Effector memory CD4-positive, alpha-beta T cell (primary cell): ENCODE results near the gene CYP26B1.

ENCODE experiments used
- DNase-seq, 3 donors: peaks; one replicate each; pipeline ENCODE4 v3.0.0-alpha.2; 2020
- H3K27ac ChIP-seq: 2 replicates; pipeline ENCODE4 v1.7.0; 2013; ENCODE audit warnings: mild to moderate bottlenecking, low read length, moderate library complexity; ENCODE audit not compliant: insufficient read depth, poor library complexity, severe bottlenecking
- H3K27me3 ChIP-seq: replicated peaks from 2 replicates; pipeline ENCODE4 v1.7.0; 2013; ENCODE audit warnings: mild to moderate bottlenecking, low read length; ENCODE audit not compliant: insufficient read depth, control insufficient read depth, poor library complexity, severe bottlenecking
- H3K36me3 ChIP-seq: 2 replicates; pipeline ENCODE4 v1.7.0; 2013; ENCODE audit warnings: mild to moderate bottlenecking, low read length, moderate library complexity; ENCODE audit not compliant: control insufficient read depth, insufficient read depth
- H3K4me1 ChIP-seq: 2 replicates; pipeline ENCODE4 v1.7.0; 2013; ENCODE audit warnings: low read length, mild to moderate bottlenecking; ENCODE audit not compliant: control insufficient read depth, insufficient read depth, poor library complexity, severe bottlenecking
- H3K4me3 ChIP-seq: 2 replicates; pipeline ENCODE4 v1.7.0; 2013; ENCODE audit warnings: low read length, low read depth, mild to moderate bottlenecking; ENCODE audit not compliant: insufficient read depth, poor library complexity, severe bottlenecking
- H3K9me3 ChIP-seq: 2 replicates; pipeline ENCODE4 v1.7.0; 2013; ENCODE audit warnings: mild to moderate bottlenecking, low read length, moderate library complexity; ENCODE audit not compliant: control insufficient read depth

Gene CYP26B1

GRCh38 chr2:72085036-72085435 is 62.6 kb downstream of the CYP26B1 start:
- Histone ChIP-seq H3K27ac (no peak overlapping the region), H3K36me3 (no peaks in the 10 kb centered on the region), H3K9me3 (no peaks in the 10 kb centered on the region), H3K4me3 (no peak overlapping the region), H3K27me3 (no peaks in the 10 kb centered on the region), H3K4me1 (no peaks in the 10 kb centered on the region)
- DNase-seq, result no peak

- Histone ChIP-seq H3K9me3 (no peaks in the 10 kb centered on the region), H3K4me1 (no peaks in the 10 kb centered on the region), H3K36me3 (no peaks in the 10 kb centered on the region), H3K27ac (no peak overlapping the region), H3K27me3 (no peaks in the 10 kb centered on the region), H3K4me3 (no peak overlapping the region)
- no peak for DNase-seq
Measured at GRCh38 chr2:72084584-72084976, 63.1 kb downstream of the CYP26B1 start.

GRCh38 chr2:72083751-72084583 is 63.7 kb downstream of the CYP26B1 start:
- Histone ChIP-seq H3K4me1 (no peaks in the 10 kb centered on the region), H3K27me3 (no peaks in the 10 kb centered on the region), H3K27ac (no peak overlapping the region), H3K9me3 (no peaks in the 10 kb centered on the region), H3K4me3 (no peak overlapping the region), H3K36me3 (no peaks in the 10 kb centered on the region)
- DNase-seq, result no peak

GRCh38 chr2:72082887-72083286 is 64.8 kb downstream of the CYP26B1 start:
- no peaks in the 10 kb centered on the region for H3K36me3 ChIP-seq
- no peaks in the 10 kb centered on the region for H3K9me3 ChIP-seq
- no peak for DNase-seq
- no peaks in the 10 kb centered on the region for H3K4me1 ChIP-seq
- no peak overlapping the region for H3K27ac ChIP-seq
- no peak overlapping the region for H3K4me3 ChIP-seq
- H3K27me3 ChIP-seq, result no peaks in the 10 kb centered on the region

GRCh38 chr2:72082021-72082601 is 65.6 kb downstream of the CYP26B1 start:
- H3K9me3 ChIP-seq, result no peaks in the 10 kb centered on the region
- H3K4me3 ChIP-seq, result no peak overlapping the region
- H3K27me3 ChIP-seq, result no peaks in the 10 kb centered on the region
- no peaks in the 10 kb centered on the region for H3K4me1 ChIP-seq
- no peak overlapping the region for H3K27ac ChIP-seq
- no peak for DNase-seq
- no peaks in the 10 kb centered on the region for H3K36me3 ChIP-seq

GRCh38 chr2:72081451-72081850 is 66.2 kb downstream of the CYP26B1 start:
- Histone ChIP-seq H3K9me3 (no peaks in the 10 kb centered on the region), H3K4me3 (no peak overlapping the region), H3K36me3 (no peaks in the 10 kb centered on the region), H3K4me1 (no peaks in the 10 kb centered on the region), H3K27ac (no peak overlapping the region), H3K27me3 (no peaks in the 10 kb centered on the region)
- DNase-seq, result no peak

DNA sequence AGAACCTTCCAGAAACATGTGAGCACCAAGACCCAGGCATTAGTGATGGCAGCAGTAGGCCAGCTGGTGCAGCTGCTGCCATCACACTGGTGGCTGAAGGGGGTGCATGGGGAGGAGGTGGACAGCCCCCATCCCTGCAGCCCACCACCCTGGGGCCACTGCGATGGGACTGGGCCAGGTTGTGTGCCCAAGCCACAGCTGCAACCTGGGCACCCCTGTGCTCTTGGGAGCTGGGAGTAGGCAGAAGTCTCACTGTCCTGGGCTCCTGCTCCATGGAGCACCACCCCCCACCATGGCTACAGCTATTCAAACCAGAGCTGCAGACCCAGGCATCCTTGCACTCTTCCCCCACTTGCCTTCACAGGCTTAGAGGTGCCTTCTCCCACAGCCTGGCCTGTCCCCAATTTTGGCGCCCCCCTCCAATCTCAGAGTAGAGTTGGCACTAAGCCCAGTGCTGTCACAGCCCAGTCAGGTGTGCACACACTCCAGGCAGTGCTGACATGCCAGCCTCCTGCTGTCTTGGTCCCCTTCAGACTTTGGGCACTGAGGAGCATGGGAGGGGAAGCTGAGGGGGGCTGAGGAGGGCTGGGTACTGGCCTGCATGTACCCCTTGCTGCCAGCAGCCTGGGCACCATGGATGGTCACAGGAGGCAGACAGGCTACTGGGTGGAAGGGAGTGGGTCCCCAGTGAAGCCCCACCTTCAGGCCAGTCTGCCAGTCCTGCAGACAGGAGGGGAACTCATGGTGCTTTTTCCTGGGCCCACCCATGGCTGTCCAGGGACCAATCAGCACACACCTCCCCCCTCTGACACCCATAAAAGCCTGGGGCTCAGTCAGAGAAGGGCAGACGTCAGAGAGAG is 67.1 kb downstream of the CYP26B1 start:
- DNase-seq, result no peak
- Histone ChIP-seq H3K4me3 (no peak overlapping the region), H3K27me3 (no peaks in the 10 kb centered on the region), H3K27ac (no peak overlapping the region), H3K9me3 (no peaks in the 10 kb centered on the region), H3K36me3 (no peaks in the 10 kb centered on the region), H3K4me1 (no peaks in the 10 kb centered on the region)
